Muscle layer of duodenum (tissue), 2 donors: ENCODE results near the gene BAG3.

ENCODE experiments used
- H3K27ac ChIP-seq: one replicate; pipeline ENCODE4 v1.7.0; 2013; ENCODE audit warnings: mild to moderate bottlenecking, low read length
- H3K27me3 ChIP-seq: one replicate; pipeline ENCODE4 v1.7.0; 2013; ENCODE audit warnings: low read depth, mild to moderate bottlenecking, control low read depth, low read length
- H3K36me3 ChIP-seq, 2 donors: one replicate each; pipeline ENCODE4 v1.7.0; 2013; ENCODE audit warnings: low read length in 2 of 2, control low read depth in 1 of 2, mild to moderate bottlenecking in 1 of 2; ENCODE audit not compliant: insufficient read depth in 2 of 2, control insufficient read depth in 1 of 2
- H3K4me1 ChIP-seq, 2 donors: one replicate each; pipeline ENCODE4 v1.7.0; 2013; ENCODE audit warnings: low read length in 2 of 2, mild to moderate bottlenecking in 2 of 2, control low read depth in 1 of 2, moderate library complexity in 1 of 2; ENCODE audit not compliant: insufficient read depth in 2 of 2, control insufficient read depth in 1 of 2
- H3K4me3 ChIP-seq, 2 donors: one replicate each; pipeline ENCODE4 v1.7.0; 2013; ENCODE audit warnings: low read length in 2 of 2, low read depth in 1 of 2, mild to moderate bottlenecking in 1 of 2
- H3K9me3 ChIP-seq, 2 donors: one replicate each; pipeline ENCODE4 v1.7.0; 2013; ENCODE audit warnings: low read length in 2 of 2, control low read depth in 1 of 2, mild to moderate bottlenecking in 1 of 2; ENCODE audit not compliant: control insufficient read depth in 1 of 2
- donor health status: healthy.

Gene BAG3

GRCh38 chr10:119723624-119724023 is 72.4 kb downstream of the BAG3 start:
- Histone ChIP-seq H3K4me1 (peaks cover 12 to 19% of the 10 kb centered on the region in 2 donors), H3K36me3 (no peaks in the 10 kb centered on the region), H3K9me3 (no peaks in the 10 kb centered on the region), H3K27me3 (no peaks in the 10 kb centered on the region), H3K4me3 (no peak overlapping the region), H3K27ac (no peak overlapping the region)

- Histone ChIP-seq H3K36me3 (no peaks in the 10 kb centered on the region), H3K27ac (peak overlapping the region; percentile 86), H3K4me3 (peak overlapping the region; percentile 80 to 89), H3K4me1 (peaks cover 12 to 19% of the 10 kb centered on the region in 2 donors), H3K27me3 (no peaks in the 10 kb centered on the region), H3K9me3 (no peaks in the 10 kb centered on the region)
Measured at GRCh38 chr10:119724593-119725516, 73.7 kb downstream of the BAG3 start.

GRCh38 chr10:119725517-119725827 is 74.3 kb downstream of the BAG3 start:
- Histone ChIP-seq H3K27me3 (no peaks in the 10 kb centered on the region), H3K4me1 (peaks cover 12 to 19% of the 10 kb centered on the region in 2 donors), H3K27ac (peak overlapping the region; percentile 86), H3K4me3 (peak overlapping the region; percentile 80 to 89), H3K36me3 (no peaks in the 10 kb centered on the region), H3K9me3 (no peaks in the 10 kb centered on the region)

GRCh38 chr10:119725828-119726675 is 74.9 kb downstream of the BAG3 start, which contains the start of gene INPP5F:
TSS of gene INPP5F (plus strand) at chr10:119726050. CDS start at chr10:119726263, 213 bp downstream.
- peaks cover 12 to 19% of the 10 kb centered on the region in 2 donors for H3K4me1 ChIP-seq
- H3K4me3 ChIP-seq, result peak within 1 kb of the TSS; percentile 80 to 89

DNA sequence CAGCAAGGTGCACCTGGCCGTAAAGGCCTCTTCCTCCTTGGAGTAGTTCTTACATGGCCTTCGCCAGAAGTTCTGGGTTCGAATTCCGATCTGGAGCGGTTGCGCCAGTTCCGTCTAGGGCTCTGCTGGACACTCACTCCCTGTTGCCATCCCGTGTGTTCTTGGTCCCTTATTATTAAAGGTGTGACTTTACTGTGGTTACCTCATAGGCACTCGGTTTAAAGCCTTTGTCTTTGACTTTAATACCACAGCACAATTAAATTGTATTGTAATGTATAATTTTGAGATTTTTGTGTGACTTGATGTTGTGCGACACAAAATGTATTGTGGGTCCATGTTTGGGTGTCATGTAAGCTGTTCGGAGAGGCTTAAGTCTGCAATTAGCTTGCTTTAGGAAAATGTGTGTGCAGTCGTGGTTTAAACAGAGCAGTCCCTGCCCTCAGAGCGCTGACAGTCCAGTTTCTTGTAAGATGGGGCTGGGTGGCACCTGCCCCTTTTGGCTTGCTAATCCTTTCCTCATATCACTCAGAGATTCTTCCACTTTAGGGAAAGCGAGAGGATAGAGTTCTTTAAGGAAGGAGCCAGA is 75.6 kb downstream of the BAG3 start:
- Histone ChIP-seq H3K4me1 (peaks cover 12 to 19% of the 10 kb centered on the region in 2 donors), H3K36me3 (no peaks in the 10 kb centered on the region), H3K27ac (peak overlapping the region; percentile 54), H3K27me3 (no peaks in the 10 kb centered on the region), H3K4me3 (peak overlapping the region; percentile 79 to 80), H3K9me3 (no peaks in the 10 kb centered on the region)

More at GRCh38 chr10:119725828-119726675, 74.9 kb downstream of the BAG3 start, which contains the start of gene INPP5F:
- Histone ChIP-seq H3K9me3 (no peaks in the 10 kb centered on the region), H3K27ac (peak within 1 kb of the TSS; percentile 86), H3K36me3 (no peaks in the 10 kb centered on the region), H3K27me3 (no peaks in the 10 kb centered on the region)
